HCT116 (cell line): ENCODE data around the gene LEAP2.

ENCODE experiments used
- ATF3 ChIP-seq: IDR thresholded peaks from 2 replicates; pipeline ENCODE4 v1.6.1; 2012
- CBX3 ChIP-seq: IDR thresholded peaks from 2 replicates; pipeline ENCODE4 v1.6.1; 2012; ENCODE audit warnings: low read depth
- CEBPB ChIP-seq: IDR thresholded peaks from 2 replicates; pipeline ENCODE4 v1.6.1; 2012; ENCODE audit warnings: low read depth
- CTCF ChIP-seq, 3 experiments: fragments of 200-600 bp in 1 of 3; sonication (generic) in 1 of 3; IDR thresholded peaks in 2 of 3; conservative IDR thresholded peaks in 1 of 3; 2 replicates each; pipeline ENCODE4 v1.5.1; 2012 to 2017; ENCODE audit warnings: low read depth in 2 of 3, low read length in 2 of 3, antibody characterized with exemption in 1 of 3, borderline replicate concordance in 1 of 3, control low read depth in 1 of 3, mild to moderate bottlenecking in 1 of 3, mixed read lengths in 1 of 3, mixed run types in 1 of 3, moderate library complexity in 1 of 3; ENCODE audit not compliant: insufficient read depth in 1 of 3
- EZH2 ChIP-seq: fragments of 200-600 bp; sonication (generic); IDR thresholded peaks from 2 replicates; pipeline ENCODE4 v1.6.1; 2017; ENCODE audit warnings: antibody characterized with exemption, mixed run types
- POLR2A ChIP-seq: IDR thresholded peaks from 2 replicates; pipeline ENCODE4 v1.7.0; 2011; ENCODE audit warnings: borderline replicate concordance; ENCODE audit not compliant: insufficient read depth, insufficient read length; ENCODE audit errors: extremely low read depth
- POLR2AphosphoS5 ChIP-seq: IDR thresholded peaks from 2 replicates; pipeline ENCODE4 v1.6.1; 2011; ENCODE audit warnings: mild to moderate bottlenecking, low read depth, low read length, moderate library complexity
- RAD21 ChIP-seq: IDR thresholded peaks from 2 replicates; pipeline ENCODE4 v1.6.1; 2012; ENCODE audit warnings: low read depth, mild to moderate bottlenecking
- SRF ChIP-seq: IDR thresholded peaks from 2 replicates; pipeline ENCODE4 v1.6.1; 2012; ENCODE audit warnings: low read depth
- TCF7L2 ChIP-seq: IDR thresholded peaks from 2 replicates; pipeline ENCODE4 v1.7.0; 2011; ENCODE audit warnings: borderline replicate concordance, inconsistent platforms; ENCODE audit not compliant: insufficient read depth, insufficient read length; ENCODE audit errors: extremely low read depth
- ZBTB33 ChIP-seq: IDR thresholded peaks from 2 replicates; pipeline ENCODE4 v1.6.1; 2011; ENCODE audit warnings: mild to moderate bottlenecking, low read length, moderate library complexity; ENCODE audit not compliant: insufficient replicate concordance; ENCODE audit errors: extremely low read depth

- no peak for TF ChIP-seq RAD21
- no peak for TF ChIP-seq CTCF (IDR thresholded peaks at IDR 0.05 in 2 of 3, conservative IDR thresholded peaks at IDR 0.05 in 1 of 3; ENCODE audit: borderline replicate concordance in 1 of 3, insufficient read depth in 1 of 3, low read depth in 2 of 3, low read length in 2 of 3)
- TF ChIP-seq POLR2A: no peak
- TF ChIP-seq CBX3: no peak
- TF ChIP-seq POLR2AphosphoS5: no peak
- TF ChIP-seq ATF3: no peak
- no peak for TF ChIP-seq CEBPB
- no peak for TF ChIP-seq EZH2
- no peak for TF ChIP-seq TCF7L2
- no peak for TF ChIP-seq ZBTB33
- TF ChIP-seq SRF: no peak
Observed at GRCh38 chr5:132841305-132841704, 32.2 kb upstream of the LEAP2 start.
